ENCODE results near the gene UBTD1. TPM values are rescaled to one million over a fixed set of nuclear protein-coding genes. Genes with fewer than 3 reads are reported as not detected.

Gene UBTD1
- total RNA-seq, 4 donors from 2014 or later = 0.40 to 4.1 (median 3.2) TPM

DNA sequence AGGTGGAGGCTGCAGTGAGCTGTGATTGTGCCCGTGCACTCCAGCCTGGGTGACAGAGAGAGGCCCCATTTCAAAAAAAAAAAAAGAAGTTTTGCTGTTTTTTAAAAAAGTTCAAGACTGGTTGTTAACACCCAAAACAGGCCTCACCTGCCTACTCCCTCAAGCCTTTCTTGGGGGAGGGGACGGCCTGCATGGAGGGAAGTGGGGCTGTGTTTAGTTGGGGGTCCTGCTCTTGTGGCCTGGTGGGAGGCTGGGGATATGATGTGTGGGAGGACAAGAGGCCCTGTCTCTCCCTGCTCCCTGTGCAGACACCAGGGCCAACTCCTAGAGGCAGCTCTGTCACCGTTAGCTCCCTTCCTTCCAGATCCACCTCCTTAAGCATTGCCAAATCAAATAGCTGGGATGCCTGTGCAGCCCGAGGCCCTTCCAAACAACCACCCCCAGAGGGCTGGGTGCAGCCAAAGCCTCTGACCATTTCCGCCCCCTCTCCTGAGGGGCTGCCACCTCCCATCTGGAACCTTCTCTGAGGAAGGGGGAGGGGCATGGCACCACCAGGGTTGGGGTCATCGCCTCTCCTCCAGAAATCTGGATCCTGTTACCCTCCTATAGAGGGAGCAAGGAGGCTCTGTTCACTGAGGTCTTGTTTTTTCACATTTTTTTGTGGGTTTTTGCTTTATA lies 40.9 kb downstream of the UBTD1 start:
- TF ChIP-seq POLR2AphosphoS5 (IDR thresholded peaks at IDR 0.05) (no peak), EP300 (IDR thresholded peaks at IDR 0.05; ENCODE audit: low read depth) (no peak), POLR2A (IDR thresholded peaks at IDR 0.05) (no peak)
- TF ChIP-seq, protein P1, sequence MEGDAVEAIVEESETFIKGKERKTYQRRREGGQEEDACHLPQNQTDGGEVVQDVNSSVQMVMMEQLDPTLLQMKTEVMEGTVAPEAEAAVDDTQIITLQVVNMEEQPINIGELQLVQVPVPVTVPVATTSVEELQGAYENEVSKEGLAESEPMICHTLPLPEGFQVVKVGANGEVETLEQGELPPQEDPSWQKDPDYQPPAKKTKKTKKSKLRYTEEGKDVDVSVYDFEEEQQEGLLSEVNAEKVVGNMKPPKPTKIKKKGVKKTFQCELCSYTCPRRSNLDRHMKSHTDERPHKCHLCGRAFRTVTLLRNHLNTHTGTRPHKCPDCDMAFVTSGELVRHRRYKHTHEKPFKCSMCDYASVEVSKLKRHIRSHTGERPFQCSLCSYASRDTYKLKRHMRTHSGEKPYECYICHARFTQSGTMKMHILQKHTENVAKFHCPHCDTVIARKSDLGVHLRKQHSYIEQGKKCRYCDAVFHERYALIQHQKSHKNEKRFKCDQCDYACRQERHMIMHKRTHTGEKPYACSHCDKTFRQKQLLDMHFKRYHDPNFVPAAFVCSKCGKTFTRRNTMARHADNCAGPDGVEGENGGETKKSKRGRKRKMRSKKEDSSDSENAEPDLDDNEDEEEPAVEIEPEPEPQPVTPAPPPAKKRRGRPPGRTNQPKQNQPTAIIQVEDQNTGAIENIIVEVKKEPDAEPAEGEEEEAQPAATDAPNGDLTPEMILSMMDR (IDR thresholded peaks at IDR 0.05) = no peak
- in situ Hi-C loops (cut with MboI; ENCODE audit: low pct_ligation_motif_present in 1 of 4, low pct_unique_long_range_greater_than_20kb in 1 of 4, low sequenced_read_pairs in 3 of 4) (no loop called here), intact Hi-C loops (cut with DNase I; ENCODE audit: low total_unique reads) (no loop called here)
- H3K4me1 ChIP-seq = peaks cover 6 to 22% (median 14%) of the 10 kb centered on the region in 4 donors
- H3K36me3 ChIP-seq = no peaks in the 10 kb centered on the region
- no peaks in the 10 kb centered on the region for H3K9me3 ChIP-seq
- no peak overlapping the region for H3K4me3 ChIP-seq
- DNase-seq = no peak
- WGBS, 2 donors (ENCODE audit: low coverage in 1 of 2) = 63 to 100% methylated on average over 2 to 6 of the region's 6 CpGs
- H3K27ac ChIP-seq = peak overlapping the region in 1 of 4 donors; percentile 14
- no peaks in the 10 kb centered on the region for H3K27me3 ChIP-seq

DNA sequence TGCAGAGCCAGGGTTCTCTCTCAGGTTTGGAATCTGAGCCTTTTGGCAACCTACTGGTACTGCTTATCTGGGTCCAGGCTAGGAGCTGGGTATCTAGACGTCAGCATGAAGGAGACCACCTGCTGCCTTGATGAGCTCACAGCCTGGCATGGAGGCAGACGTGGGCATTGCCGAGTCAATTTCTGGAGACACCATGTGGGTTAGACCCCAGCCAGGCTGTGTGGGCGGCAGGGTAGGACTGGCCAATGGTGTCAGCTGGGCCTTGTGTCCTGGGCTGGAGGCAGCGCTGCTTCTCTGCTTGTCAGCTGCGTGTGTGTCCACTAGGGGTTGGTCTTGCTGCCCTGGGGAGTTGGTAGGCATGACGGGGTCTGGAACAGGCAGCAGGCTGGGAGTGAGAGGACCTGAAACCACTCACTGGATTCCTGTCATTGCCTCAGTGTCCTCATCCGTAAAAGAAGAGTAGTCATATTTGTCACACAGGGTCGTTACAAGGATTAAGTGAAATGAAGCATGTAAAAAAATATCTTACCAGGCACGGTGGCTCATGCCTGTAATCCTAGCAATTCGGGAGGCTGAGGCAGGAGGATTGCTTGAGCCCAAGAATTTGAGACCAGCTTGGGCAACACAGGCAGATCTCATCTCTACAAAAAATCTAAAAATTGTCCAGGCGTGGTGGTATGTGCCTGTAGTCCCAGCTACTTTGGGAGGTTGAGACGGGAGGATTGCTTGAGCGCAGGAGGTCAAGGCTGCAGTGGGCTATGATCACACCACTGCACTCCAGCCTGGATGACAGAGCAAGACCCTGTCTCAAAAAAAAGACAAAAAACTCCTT lies 42.2 kb downstream of the UBTD1 start:
- H3K4me3 ChIP-seq = no peak overlapping the region
- H3K27ac ChIP-seq = peak overlapping the region in 2 of 4 donors; percentile 8 to 83
- no peaks in the 10 kb centered on the region for H3K27me3 ChIP-seq
- TF ChIP-seq POLR2AphosphoS5 (IDR thresholded peaks at IDR 0.05) = no peak
- no peak for TF ChIP-seq EP300 (IDR thresholded peaks at IDR 0.05; ENCODE audit: low read depth)
- TF ChIP-seq POLR2A (IDR thresholded peaks at IDR 0.05) = no peak
- TF ChIP-seq, protein P1 (IDR thresholded peaks at IDR 0.05) = no peak
- no peaks in the 10 kb centered on the region for H3K9me3 ChIP-seq
- DNase-seq = no peak
- WGBS, 2 donors (ENCODE audit: low coverage in 1 of 2) = 82 to 98% methylated on average over 6 to 13 of the region's 14 CpGs
- H3K4me1 ChIP-seq = peaks cover 6 to 22% (median 14%) of the 10 kb centered on the region in 4 donors
- H3K36me3 ChIP-seq = no peaks in the 10 kb centered on the region
- intact Hi-C loops (cut with DNase I; ENCODE audit: low total_unique reads) (no loop called here), in situ Hi-C loops (cut with MboI; ENCODE audit: low pct_ligation_motif_present in 1 of 4, low pct_unique_long_range_greater_than_20kb in 1 of 4, low sequenced_read_pairs in 3 of 4) (no loop called here)

DNA sequence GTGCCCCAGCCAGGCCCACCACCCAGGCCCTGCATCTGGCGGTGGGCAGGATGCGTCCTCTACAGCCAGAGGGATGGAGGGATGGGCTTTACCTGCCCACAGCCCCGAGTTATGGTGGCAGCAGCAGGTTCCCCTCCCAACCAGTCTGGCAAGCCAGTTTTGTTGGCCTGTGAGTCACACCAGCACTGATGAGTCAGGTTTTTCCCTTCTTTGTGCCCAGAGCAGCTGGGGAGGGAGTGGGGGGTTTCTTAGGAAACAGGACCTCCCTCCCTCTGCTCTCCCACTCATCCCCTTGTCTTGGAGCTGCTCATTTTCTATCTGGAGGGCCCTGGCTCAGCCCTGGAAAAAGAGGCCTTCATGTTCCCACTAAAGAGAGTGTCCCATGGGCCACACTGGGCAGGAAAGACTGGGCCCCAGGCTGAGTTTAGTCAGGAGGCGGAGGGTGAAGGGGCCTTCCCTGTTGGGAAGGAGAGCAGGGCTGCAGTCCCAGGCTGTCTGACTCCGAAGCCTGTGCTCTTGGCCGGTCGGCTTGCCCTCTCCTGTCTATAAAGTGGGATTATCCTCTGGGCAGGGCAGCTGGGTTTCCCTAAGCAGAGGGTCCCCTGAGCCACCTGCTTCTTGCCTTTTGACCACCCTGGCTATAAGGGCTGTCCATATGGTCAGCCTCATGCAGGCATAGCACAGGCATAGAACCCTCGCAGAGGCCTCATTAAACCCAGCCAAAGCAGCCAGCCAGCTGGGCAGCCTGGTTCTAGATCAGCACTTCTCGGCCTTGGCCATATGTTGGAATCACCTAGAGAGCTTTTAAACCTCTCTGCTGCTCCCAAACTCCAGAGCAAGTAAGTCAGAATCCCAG lies 43.7 kb downstream of the UBTD1 start:
- DNase-seq = peak; percentile 37
- WGBS, 2 donors (ENCODE audit: low coverage in 1 of 2) = 70% methylated on average over 9 of the region's 9 CpGs; no CpG with 5 or more reads in 1 of the 2 donors
- H3K4me1 ChIP-seq = peaks cover 6 to 22% (median 14%) of the 10 kb centered on the region in 4 donors
- no peaks in the 10 kb centered on the region for H3K9me3 ChIP-seq
- peak overlapping the region; percentile 79 to 88 (median 82) for H3K27ac ChIP-seq
- peak; percentile 31 to 45 (median 37) for TF ChIP-seq POLR2AphosphoS5 (IDR thresholded peaks at IDR 0.05)
- TF ChIP-seq, protein P1 (IDR thresholded peaks at IDR 0.05) = no peak
- in situ Hi-C loops (cut with MboI; ENCODE audit: low pct_ligation_motif_present in 1 of 4, low pct_unique_long_range_greater_than_20kb in 1 of 4, low sequenced_read_pairs in 3 of 4) = no loop called here
- H3K4me3 ChIP-seq = no peak overlapping the region
- H3K27me3 ChIP-seq = no peaks in the 10 kb centered on the region
- intact Hi-C loops (cut with DNase I; ENCODE audit: low total_unique reads) = no loop called here
- no peaks in the 10 kb centered on the region for H3K36me3 ChIP-seq

Measured in transverse colon (tissue), 4 donors.